Type B pancreatic cell (in vitro differentiated cells): Measurements from ENCODE around the gene TMOD3. TPM values are rescaled to one million over a fixed set of nuclear protein-coding genes. Genes with fewer than 3 reads are reported as not detected.

Source experiments
- DNase-seq: peaks from one replicate; pipeline ENCODE4 v3.0.0; 2021; ENCODE audit warnings: mixed read lengths; ENCODE audit not compliant: unreplicated experiment; ENCODE audit errors: extremely low spot score
- H3K27ac Mint-ChIP-seq: 2 replicates; pipeline ENCODE4 v1.8.0; 2021; ENCODE audit warnings: mild to moderate bottlenecking, mixed read lengths
- H3K27me3 Mint-ChIP-seq: 2 replicates; pipeline ENCODE4 v1.8.0; 2021; ENCODE audit warnings: mixed read lengths
- H3K36me3 Mint-ChIP-seq: 2 replicates; pipeline ENCODE4 v1.8.0; 2021; ENCODE audit warnings: mixed read lengths
- H3K4me1 Mint-ChIP-seq: one replicate; pipeline ENCODE4 v1.8.0; 2021; ENCODE audit warnings: mixed read lengths; ENCODE audit not compliant: unreplicated experiment
- H3K4me3 Mint-ChIP-seq: 2 replicates; pipeline ENCODE4 v1.8.0; 2021; ENCODE audit warnings: mild to moderate bottlenecking, mixed read lengths
- H3K9me3 Mint-ChIP-seq: 2 replicates; pipeline ENCODE4 v1.8.0; 2021; ENCODE audit warnings: mixed read lengths
- total RNA-seq: library from RNA; stranded (reverse); gene quantifications from 2 replicates; pipeline ENCODE4 v1.2.1, GENCODE V29; 2021; ENCODE audit warnings: low replicate concordance
- TF ChIP-seq, protein P1 (sequence below): fragments of 200-600 bp; sonication (generic); conservative IDR thresholded peaks from 2 replicates; pipeline ENCODE4 v1.5.0; 2021; ENCODE audit warnings: antibody characterized with exemption, mild to moderate bottlenecking

TMOD3 gene
- total RNA-seq, 1 donor from 2014 or later = 49.0 TPM

DNA sequence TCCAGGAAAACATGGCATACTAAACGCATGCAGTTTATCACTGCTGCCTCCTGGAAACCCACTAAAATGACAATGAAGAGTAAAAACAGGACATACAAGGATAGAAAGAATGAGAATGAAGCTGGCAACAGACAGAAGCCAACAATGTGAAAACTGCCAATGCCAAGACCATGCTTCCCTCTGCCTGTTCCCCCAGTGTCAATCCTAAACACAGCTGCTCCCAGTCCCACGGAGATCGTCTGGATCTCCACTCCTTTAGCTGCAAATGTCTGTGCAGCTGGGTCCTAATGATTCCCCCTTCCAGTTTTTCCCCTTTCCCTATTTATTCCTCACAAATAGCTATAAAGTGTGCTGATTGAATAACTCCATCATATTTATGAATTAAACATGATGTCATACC, 126.1 kb downstream of the TMOD3 start:
- no peaks in the 10 kb centered on the region for H3K9me3 Mint-ChIP-seq
- H3K27me3 Mint-ChIP-seq = no peaks in the 10 kb centered on the region
- DNase-seq = no peak
- peaks cover 42% of the 10 kb centered on the region for H3K36me3 Mint-ChIP-seq
- no peak overlapping the region for H3K27ac Mint-ChIP-seq
- no peak overlapping the region for H3K4me3 Mint-ChIP-seq
- H3K4me1 Mint-ChIP-seq = no peaks in the 10 kb centered on the region
- TF ChIP-seq, protein P1, sequence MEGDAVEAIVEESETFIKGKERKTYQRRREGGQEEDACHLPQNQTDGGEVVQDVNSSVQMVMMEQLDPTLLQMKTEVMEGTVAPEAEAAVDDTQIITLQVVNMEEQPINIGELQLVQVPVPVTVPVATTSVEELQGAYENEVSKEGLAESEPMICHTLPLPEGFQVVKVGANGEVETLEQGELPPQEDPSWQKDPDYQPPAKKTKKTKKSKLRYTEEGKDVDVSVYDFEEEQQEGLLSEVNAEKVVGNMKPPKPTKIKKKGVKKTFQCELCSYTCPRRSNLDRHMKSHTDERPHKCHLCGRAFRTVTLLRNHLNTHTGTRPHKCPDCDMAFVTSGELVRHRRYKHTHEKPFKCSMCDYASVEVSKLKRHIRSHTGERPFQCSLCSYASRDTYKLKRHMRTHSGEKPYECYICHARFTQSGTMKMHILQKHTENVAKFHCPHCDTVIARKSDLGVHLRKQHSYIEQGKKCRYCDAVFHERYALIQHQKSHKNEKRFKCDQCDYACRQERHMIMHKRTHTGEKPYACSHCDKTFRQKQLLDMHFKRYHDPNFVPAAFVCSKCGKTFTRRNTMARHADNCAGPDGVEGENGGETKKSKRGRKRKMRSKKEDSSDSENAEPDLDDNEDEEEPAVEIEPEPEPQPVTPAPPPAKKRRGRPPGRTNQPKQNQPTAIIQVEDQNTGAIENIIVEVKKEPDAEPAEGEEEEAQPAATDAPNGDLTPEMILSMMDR = no peak

Other genes starting within 250 kb of the TMOD3 start
- gene DMXL2, start 206.9 kb upstream of the TMOD3 start, total RNA-seq = 25.6 and 34.3 TPM in 2 replicates
- 13.0 and 18.2 TPM in 2 replicates for gene SCG3, start 148.2 kb upstream of the TMOD3 start, total RNA-seq
- gene LYSMD2, start 92.0 kb upstream of the TMOD3 start, total RNA-seq = 3.9 and 6.2 TPM in 2 replicates
- 6.7 and 8.3 TPM in 2 replicates for gene TMOD2, start 78.1 kb upstream of the TMOD3 start, total RNA-seq
- gene LEO1, start 142.1 kb downstream of the TMOD3 start, total RNA-seq = 25.8 and 30.0 TPM in 2 replicates
- 56.6 and 57.9 TPM in 2 replicates for gene MAPK6, start 189.6 kb downstream of the TMOD3 start, total RNA-seq